SU-DHL-6 (cell line): Measurements from ENCODE around the gene ERCC8.
A peak's percentile ranks its signal among the peaks of the same experiment; 100 is the strongest.

ENCODE experiments used
- EZH2phosphoT487 ChIP-seq: fragments of 200-600 bp; sonication (generic), shearing (Covaris generic); conservative IDR thresholded peaks from 2 replicates; pipeline ENCODE4 v1.6.1; 2018; ENCODE audit warnings: mild to moderate bottlenecking, antibody characterized with exemption, low read length, moderate library complexity, mixed read lengths
- TF ChIP-seq, protein P1 (sequence below): fragments of 200-600 bp; sonication (generic); IDR thresholded peaks from one replicate; pipeline ENCODE4 v1.5.1; 2017; ENCODE audit warnings: antibody characterized with exemption, mild to moderate bottlenecking, low read length, moderate library complexity; ENCODE audit not compliant: insufficient read depth, poor library complexity, severe bottlenecking

GRCh38 chr5:60843936-60844905 lies 100.6 kb downstream of the ERCC8 start, which contains the start of gene ELOVL7:
- TF ChIP-seq, protein P1, sequence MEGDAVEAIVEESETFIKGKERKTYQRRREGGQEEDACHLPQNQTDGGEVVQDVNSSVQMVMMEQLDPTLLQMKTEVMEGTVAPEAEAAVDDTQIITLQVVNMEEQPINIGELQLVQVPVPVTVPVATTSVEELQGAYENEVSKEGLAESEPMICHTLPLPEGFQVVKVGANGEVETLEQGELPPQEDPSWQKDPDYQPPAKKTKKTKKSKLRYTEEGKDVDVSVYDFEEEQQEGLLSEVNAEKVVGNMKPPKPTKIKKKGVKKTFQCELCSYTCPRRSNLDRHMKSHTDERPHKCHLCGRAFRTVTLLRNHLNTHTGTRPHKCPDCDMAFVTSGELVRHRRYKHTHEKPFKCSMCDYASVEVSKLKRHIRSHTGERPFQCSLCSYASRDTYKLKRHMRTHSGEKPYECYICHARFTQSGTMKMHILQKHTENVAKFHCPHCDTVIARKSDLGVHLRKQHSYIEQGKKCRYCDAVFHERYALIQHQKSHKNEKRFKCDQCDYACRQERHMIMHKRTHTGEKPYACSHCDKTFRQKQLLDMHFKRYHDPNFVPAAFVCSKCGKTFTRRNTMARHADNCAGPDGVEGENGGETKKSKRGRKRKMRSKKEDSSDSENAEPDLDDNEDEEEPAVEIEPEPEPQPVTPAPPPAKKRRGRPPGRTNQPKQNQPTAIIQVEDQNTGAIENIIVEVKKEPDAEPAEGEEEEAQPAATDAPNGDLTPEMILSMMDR, result peak; percentile 14
- no peak for TF ChIP-seq EZH2phosphoT487
